HepG2 (cell line): ENCODE data around the gene PIEZO2.

Source experiments
- CBX1 ChIP-seq: IDR thresholded peaks from one replicate; pipeline ENCODE4 v1.6.1; 2016; ENCODE audit warnings: antibody characterized with exemption, low read depth
- EP300 ChIP-seq, 3 experiments: sonication (generic) in 1 of 3; formaldehyde crosslinking in 1 of 3; IDR thresholded peaks; 2 replicates each; pipeline versions ENCODE4 v1.5.1 to v1.6.1; 2011 to 2020; ENCODE audit warnings: low read depth in 2 of 3, low read length in 2 of 3, borderline replicate concordance in 1 of 3, improper control_type of control experiment in 1 of 3, mild to moderate bottlenecking in 1 of 3, missing genetic modification reagents in 1 of 3, moderate library complexity in 1 of 3
- HDAC2 ChIP-seq: sonication (generic); formaldehyde crosslinking; IDR thresholded peaks from 2 replicates; pipeline ENCODE4 v1.4.0; 2020; ENCODE audit warnings: missing genetic modification reagents
- MEF2D ChIP-seq: sonication (generic); formaldehyde crosslinking; IDR thresholded peaks from 2 replicates; pipeline ENCODE4 v1.5.1; 2020; ENCODE audit warnings: mild to moderate bottlenecking, missing genetic modification reagents
- MYC ChIP-seq: sonication (generic); formaldehyde crosslinking; IDR thresholded peaks from 2 replicates; pipeline ENCODE4 v1.9.0; 2021; ENCODE audit warnings: missing genetic modification reagents, borderline replicate concordance
- POLR2A ChIP-seq, 2 experiments: IDR thresholded peaks; 2 replicates each; pipeline ENCODE4 v1.6.1; 2011; ENCODE audit warnings: low read depth in 2 of 2, low read length in 2 of 2, mild to moderate bottlenecking in 1 of 2, moderate library complexity in 1 of 2; ENCODE audit not compliant: insufficient read depth in 1 of 2
- TCF7 ChIP-seq: sonication (generic); IDR thresholded peaks from 2 replicates; pipeline ENCODE4 v1.6.1; 2016; ENCODE audit warnings: antibody characterized with exemption, low read depth
- YY1 ChIP-seq: IDR thresholded peaks from 2 replicates; pipeline ENCODE4 v1.6.1; 2011; ENCODE audit warnings: low read length, low read depth, moderate library complexity, mild to moderate bottlenecking; ENCODE audit not compliant: insufficient read depth, insufficient replicate concordance
- ZNF224 ChIP-seq: sonication (generic); formaldehyde crosslinking; IDR thresholded peaks from 2 replicates; pipeline ENCODE4 v1.5.0; 2020; ENCODE audit warnings: mild to moderate bottlenecking, missing genetic modification reagents
- ZNF75D ChIP-seq: sonication (generic); formaldehyde crosslinking; IDR thresholded peaks from 2 replicates; pipeline ENCODE4 v1.8.1; 2023; ENCODE audit warnings: missing genetic modification reagents, mild to moderate bottlenecking, borderline replicate concordance
- ZNF776 ChIP-seq: sonication (generic); formaldehyde crosslinking; IDR thresholded peaks from 2 replicates; pipeline ENCODE4 v1.4.0; 2020; ENCODE audit warnings: mild to moderate bottlenecking, missing genetic modification reagents
- TF ChIP-seq, protein P1 (sequence below): sonication (generic); formaldehyde crosslinking; IDR thresholded peaks from 2 replicates; pipeline ENCODE4 v1.5.0; 2020; ENCODE audit warnings: mild to moderate bottlenecking, missing genetic modification reagents, moderate library complexity
- TF ChIP-seq, protein P2 (sequence below): sonication (generic); formaldehyde crosslinking; IDR thresholded peaks from 2 replicates; pipeline ENCODE4 v1.4.0; 2020; ENCODE audit warnings: missing genetic modification reagents
- TF ChIP-seq, protein P3 (sequence below): IDR thresholded peaks from 2 replicates; pipeline ENCODE4 v1.4.0; 2020; ENCODE audit warnings: mild to moderate bottlenecking, missing genetic modification reagents

- TF ChIP-seq YY1 (no peak), EP300 (IDR thresholded peaks at IDR 0.05; ENCODE audit: low read depth in 2 of 2, low read length in 2 of 2) (no peak), EP300 (CRISPR knock-in tag; IDR thresholded peaks at IDR 0.05; ENCODE audit: borderline replicate concordance) (no peak), MEF2D (CRISPR knock-in tag) (no peak), ZNF776 (CRISPR knock-in tag) (no peak), ZNF224 (CRISPR knock-in tag) (no peak), TCF7 (no peak), POLR2A (IDR thresholded peaks at IDR 0.05; ENCODE audit: insufficient read depth in 1 of 2, low read depth in 2 of 2, low read length in 2 of 2) (no peak), MYC (CRISPR knock-in tag) (no peak), CBX1 (no peak), ZNF75D (CRISPR knock-in tag) (no peak), HDAC2 (CRISPR knock-in tag) (no peak)
- TF ChIP-seq, protein P1, sequence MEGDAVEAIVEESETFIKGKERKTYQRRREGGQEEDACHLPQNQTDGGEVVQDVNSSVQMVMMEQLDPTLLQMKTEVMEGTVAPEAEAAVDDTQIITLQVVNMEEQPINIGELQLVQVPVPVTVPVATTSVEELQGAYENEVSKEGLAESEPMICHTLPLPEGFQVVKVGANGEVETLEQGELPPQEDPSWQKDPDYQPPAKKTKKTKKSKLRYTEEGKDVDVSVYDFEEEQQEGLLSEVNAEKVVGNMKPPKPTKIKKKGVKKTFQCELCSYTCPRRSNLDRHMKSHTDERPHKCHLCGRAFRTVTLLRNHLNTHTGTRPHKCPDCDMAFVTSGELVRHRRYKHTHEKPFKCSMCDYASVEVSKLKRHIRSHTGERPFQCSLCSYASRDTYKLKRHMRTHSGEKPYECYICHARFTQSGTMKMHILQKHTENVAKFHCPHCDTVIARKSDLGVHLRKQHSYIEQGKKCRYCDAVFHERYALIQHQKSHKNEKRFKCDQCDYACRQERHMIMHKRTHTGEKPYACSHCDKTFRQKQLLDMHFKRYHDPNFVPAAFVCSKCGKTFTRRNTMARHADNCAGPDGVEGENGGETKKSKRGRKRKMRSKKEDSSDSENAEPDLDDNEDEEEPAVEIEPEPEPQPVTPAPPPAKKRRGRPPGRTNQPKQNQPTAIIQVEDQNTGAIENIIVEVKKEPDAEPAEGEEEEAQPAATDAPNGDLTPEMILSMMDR: no peak
- TF ChIP-seq, protein P2, sequence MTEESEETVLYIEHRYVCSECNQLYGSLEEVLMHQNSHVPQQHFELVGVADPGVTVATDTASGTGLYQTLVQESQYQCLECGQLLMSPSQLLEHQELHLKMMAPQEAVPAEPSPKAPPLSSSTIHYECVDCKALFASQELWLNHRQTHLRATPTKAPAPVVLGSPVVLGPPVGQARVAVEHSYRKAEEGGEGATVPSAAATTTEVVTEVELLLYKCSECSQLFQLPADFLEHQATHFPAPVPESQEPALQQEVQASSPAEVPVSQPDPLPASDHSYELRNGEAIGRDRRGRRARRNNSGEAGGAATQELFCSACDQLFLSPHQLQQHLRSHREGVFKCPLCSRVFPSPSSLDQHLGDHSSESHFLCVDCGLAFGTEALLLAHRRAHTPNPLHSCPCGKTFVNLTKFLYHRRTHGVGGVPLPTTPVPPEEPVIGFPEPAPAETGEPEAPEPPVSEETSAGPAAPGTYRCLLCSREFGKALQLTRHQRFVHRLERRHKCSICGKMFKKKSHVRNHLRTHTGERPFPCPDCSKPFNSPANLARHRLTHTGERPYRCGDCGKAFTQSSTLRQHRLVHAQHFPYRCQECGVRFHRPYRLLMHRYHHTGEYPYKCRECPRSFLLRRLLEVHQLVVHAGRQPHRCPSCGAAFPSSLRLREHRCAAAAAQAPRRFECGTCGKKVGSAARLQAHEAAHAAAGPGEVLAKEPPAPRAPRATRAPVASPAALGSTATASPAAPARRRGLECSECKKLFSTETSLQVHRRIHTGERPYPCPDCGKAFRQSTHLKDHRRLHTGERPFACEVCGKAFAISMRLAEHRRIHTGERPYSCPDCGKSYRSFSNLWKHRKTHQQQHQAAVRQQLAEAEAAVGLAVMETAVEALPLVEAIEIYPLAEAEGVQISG (CRISPR knock-in tag): no peak
- TF ChIP-seq, protein P3, sequence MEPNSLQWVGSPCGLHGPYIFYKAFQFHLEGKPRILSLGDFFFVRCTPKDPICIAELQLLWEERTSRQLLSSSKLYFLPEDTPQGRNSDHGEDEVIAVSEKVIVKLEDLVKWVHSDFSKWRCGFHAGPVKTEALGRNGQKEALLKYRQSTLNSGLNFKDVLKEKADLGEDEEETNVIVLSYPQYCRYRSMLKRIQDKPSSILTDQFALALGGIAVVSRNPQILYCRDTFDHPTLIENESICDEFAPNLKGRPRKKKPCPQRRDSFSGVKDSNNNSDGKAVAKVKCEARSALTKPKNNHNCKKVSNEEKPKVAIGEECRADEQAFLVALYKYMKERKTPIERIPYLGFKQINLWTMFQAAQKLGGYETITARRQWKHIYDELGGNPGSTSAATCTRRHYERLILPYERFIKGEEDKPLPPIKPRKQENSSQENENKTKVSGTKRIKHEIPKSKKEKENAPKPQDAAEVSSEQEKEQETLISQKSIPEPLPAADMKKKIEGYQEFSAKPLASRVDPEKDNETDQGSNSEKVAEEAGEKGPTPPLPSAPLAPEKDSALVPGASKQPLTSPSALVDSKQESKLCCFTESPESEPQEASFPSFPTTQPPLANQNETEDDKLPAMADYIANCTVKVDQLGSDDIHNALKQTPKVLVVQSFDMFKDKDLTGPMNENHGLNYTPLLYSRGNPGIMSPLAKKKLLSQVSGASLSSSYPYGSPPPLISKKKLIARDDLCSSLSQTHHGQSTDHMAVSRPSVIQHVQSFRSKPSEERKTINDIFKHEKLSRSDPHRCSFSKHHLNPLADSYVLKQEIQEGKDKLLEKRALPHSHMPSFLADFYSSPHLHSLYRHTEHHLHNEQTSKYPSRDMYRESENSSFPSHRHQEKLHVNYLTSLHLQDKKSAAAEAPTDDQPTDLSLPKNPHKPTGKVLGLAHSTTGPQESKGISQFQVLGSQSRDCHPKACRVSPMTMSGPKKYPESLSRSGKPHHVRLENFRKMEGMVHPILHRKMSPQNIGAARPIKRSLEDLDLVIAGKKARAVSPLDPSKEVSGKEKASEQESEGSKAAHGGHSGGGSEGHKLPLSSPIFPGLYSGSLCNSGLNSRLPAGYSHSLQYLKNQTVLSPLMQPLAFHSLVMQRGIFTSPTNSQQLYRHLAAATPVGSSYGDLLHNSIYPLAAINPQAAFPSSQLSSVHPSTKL (CRISPR knock-in tag): no peak
These were observed 109.0 kb downstream of the PIEZO2 start for GRCh38 chr18:11040359-11040758.
